ENCODE data around the gene COL28A1.

The COL28A1 gene

GRCh38 chr7:7557252-7557651, 21.6 kb upstream of the COL28A1 start (continued):
- TF ChIP-seq ZEB2 (tag by site-specific recombination; IDR thresholded peaks at IDR 0.05) (no peak), ZNF830 (tag by site-specific recombination; IDR thresholded peaks at IDR 0.05; ENCODE audit: low read depth) (no peak), ZNF792 (tag by site-specific recombination; IDR thresholded peaks at IDR 0.05) (no peak), SETDB1 (IDR thresholded peaks at IDR 0.05; ENCODE audit: insufficient read length, low read length) (no peak), ZNF707 (tag by site-specific recombination; IDR thresholded peaks at IDR 0.05) (no peak), ZNF645 (tag by site-specific recombination; IDR thresholded peaks at IDR 0.05) (no peak), PBX3 (CRISPR knock-in tag; IDR thresholded peaks at IDR 0.05) (no peak)

- ChIA-PET POLR2A (no interaction called here), CTCF (no interaction called here)
- Histone ChIP-seq H3K4me1 (ENCODE audit: control insufficient read depth, insufficient read depth, low read length) (peaks cover 8% of the 10 kb centered on the region), H3K9me3 (ENCODE audit: control insufficient read depth, insufficient read depth, low read depth, low read length) (no peaks in the 10 kb centered on the region), H3K27ac (ENCODE audit: extremely low read depth, low read depth, low read length) (no peak overlapping the region), H3K4me3 (ENCODE audit: low read depth, low read length) (no peak overlapping the region), H3K36me3 (ENCODE audit: control insufficient read depth in 2 of 2, insufficient read depth in 1 of 2, low read length in 2 of 2) (no peaks in the 10 kb centered on the region)
- TF ChIP-seq ZNF239 (tag by site-specific recombination; IDR thresholded peaks at IDR 0.05) (no peak), ZNF768 (tag by site-specific recombination; IDR thresholded peaks at IDR 0.05) (no peak), ZNF530 (tag by site-specific recombination; IDR thresholded peaks at IDR 0.05; ENCODE audit: low read depth) (no peak), ZBTB17 (tag by site-specific recombination; IDR thresholded peaks at IDR 0.05) (no peak), AEBP2 (tag by site-specific recombination; IDR thresholded peaks at IDR 0.05; ENCODE audit: borderline replicate concordance) (no peak), ZBTB1 (tag by site-specific recombination; IDR thresholded peaks at IDR 0.05) (no peak), TSHZ1 (tag by site-specific recombination; IDR thresholded peaks at IDR 0.05; ENCODE audit: borderline replicate concordance) (no peak), ZFP3 (tag by site-specific recombination; IDR thresholded peaks at IDR 0.05; ENCODE audit: low read depth) (no peak), HOXA7 (CRISPR knock-in tag; IDR thresholded peaks at IDR 0.05; ENCODE audit: borderline replicate concordance) (no peak), ZNF521 (tag by site-specific recombination; IDR thresholded peaks at IDR 0.05) (no peak), ZNF302 (tag by site-specific recombination; IDR thresholded peaks at IDR 0.05; ENCODE audit: low read depth) (no peak), ZFHX2 (tag by site-specific recombination; conservative IDR thresholded peaks at IDR 0.05) (no peak)
Measured at GRCh38 chr7:7556852-7557251, 21.2 kb upstream of the COL28A1 start.
